HG03378 (cell line): ENCODE data around the gene UPF3A.
"Not testable (repeated sequence)": the region's sequence is repeated elsewhere in the genome, so short reads cannot be mapped to it uniquely, and the experiment has no call there.

Source experiments
- ATAC-seq: cut with Tn5 transposase; IDR thresholded peaks from one replicate; pipeline ENCODE4 v1.9.1; 2021; ENCODE audit warnings: mild to moderate bottlenecking, moderate library complexity; ENCODE audit not compliant: unreplicated experiment

The UPF3A gene

GRCh38 chr13:114263578-114263977, 17.8 kb upstream of the UPF3A start:
- no peak for ATAC-seq

- not testable (repeated sequence) for ATAC-seq
Observed at GRCh38 chr13:114264313-114264712, 17.1 kb upstream of the UPF3A start.

GRCh38 chr13:114264886-114265611, 16.4 kb upstream of the UPF3A start:
- no peak for ATAC-seq

- no peak for ATAC-seq
Observed at GRCh38 chr13:114266241-114266640, 15.2 kb upstream of the UPF3A start.

GRCh38 chr13:114268344-114269280, 12.8 kb upstream of the UPF3A start:
- no peak for ATAC-seq

GRCh38 chr13:114269281-114269770, 12.1 kb upstream of the UPF3A start:
- no peak for ATAC-seq

GRCh38 chr13:114272977-114273376, 8.4 kb upstream of the UPF3A start:
- no peak for ATAC-seq

GRCh38 chr13:114275304-114275703, 6.1 kb upstream of the UPF3A start:
- no peak for ATAC-seq

GRCh38 chr13:114279146-114279545, 2.3 kb upstream of the UPF3A start:
- ATAC-seq = no peak

GRCh38 chr13:114279758-114280355, 1.5 kb upstream of the UPF3A start:
- no peak for ATAC-seq

GRCh38 chr13:114282041-114282670, 755 bp downstream of the UPF3A start:
- ATAC-seq = peak; percentile 51

- ATAC-seq = no peak
Observed at GRCh38 chr13:114283576-114283975, 2.2 kb downstream of the UPF3A start.

- ATAC-seq = no peak
Observed at GRCh38 chr13:114284680-114285079, 3.3 kb downstream of the UPF3A start.

- no peak for ATAC-seq
Observed at GRCh38 chr13:114285166-114285808, 3.9 kb downstream of the UPF3A start.

- ATAC-seq = no peak
Observed at GRCh38 chr13:114286808-114287207, 5.4 kb downstream of the UPF3A start.

GRCh38 chr13:114288157-114288591, 6.8 kb downstream of the UPF3A start:
- ATAC-seq = no peak

- no peak for ATAC-seq
Observed at GRCh38 chr13:114296448-114296847, 15.0 kb downstream of the UPF3A start.

GRCh38 chr13:114296902-114297301, 15.5 kb downstream of the UPF3A start:
- no peak for ATAC-seq

- ATAC-seq = no peak
Observed at GRCh38 chr13:114298866-114299265, 17.5 kb downstream of the UPF3A start.

- ATAC-seq = no peak
Observed at GRCh38 chr13:114299604-114300305, 18.4 kb downstream of the UPF3A start.
